PC-9 (cell line): Measurements from ENCODE around the gene GNL3L. TPM values are rescaled to one million over a fixed set of nuclear protein-coding genes. Genes with fewer than 3 reads are reported as not detected.
"Not testable (repeated sequence)": the region's sequence is repeated elsewhere in the genome, so short reads cannot be mapped to it uniquely, and the experiment has no call there.

Experiments used
- BruUV-seq: library from RNA; stranded (reverse); fragments of 400-500 nt; replicated peaks from 2 replicates; lab custom pipeline; 2021; lab: Mats Ljungman, UMichigan
- CTCF ChIA-PET: fragments of 300-600 bp; sonication (Branson Sonifier 250); formaldehyde crosslinking; loops from one replicate; lab custom pipeline; 2022; ENCODE audit warnings: antibody characterized with exemption; lab: Charles Lee
- POLR2A ChIA-PET: fragments of 300-600 bp; sonication (Branson Sonifier 250); formaldehyde crosslinking; loops from one replicate; lab custom pipeline; 2022; ENCODE audit warnings: antibody characterized with exemption; ENCODE audit not compliant: unreplicated experiment; lab: Charles Lee
- DNase-seq, 2 experiments: peaks; one replicate each; pipeline versions ENCODE4 v3.0.0 to v3.0.0-alpha.2; 2015 to 2022; ENCODE audit warnings: mixed read lengths in 1 of 2
- H2AFZ ChIP-seq: fragments of 200-600 bp; sonication (generic); 2 replicates; pipeline ENCODE4 v1.8.1; 2017; ENCODE audit warnings: antibody characterized with exemption
- H3F3A ChIP-seq: fragments of 200-600 bp; sonication (generic); 2 replicates; pipeline ENCODE4 v1.8.1; 2017; ENCODE audit warnings: antibody characterized with exemption, mild to moderate bottlenecking, low read depth; ENCODE audit not compliant: insufficient read depth
- H3K27ac ChIP-seq: fragments of 200-600 bp; sonication (generic); 2 replicates; pipeline ENCODE4 v1.6.1; 2016; ENCODE audit warnings: mixed run types
- H3K27me3 ChIP-seq: fragments of 200-600 bp; sonication (generic); 2 replicates; pipeline ENCODE4 v1.6.1; 2016; ENCODE audit warnings: low read depth, mixed run types; ENCODE audit not compliant: insufficient read depth
- H3K36me3 ChIP-seq: fragments of 200-600 bp; sonication (generic); 2 replicates; pipeline ENCODE4 v1.6.1; 2016; ENCODE audit warnings: low read depth, mixed run types
- H3K4me1 ChIP-seq: fragments of 200-600 bp; sonication (generic); replicated peaks from 2 replicates; pipeline ENCODE4 v1.6.1; 2016; ENCODE audit warnings: mixed run types; ENCODE audit not compliant: insufficient read depth
- H3K4me2 ChIP-seq: fragments of 200-600 bp; sonication (generic); 2 replicates; pipeline ENCODE4 v1.6.1; 2017; ENCODE audit warnings: mixed run types
- H3K4me3 ChIP-seq: fragments of 200-600 bp; sonication (generic); 2 replicates; pipeline ENCODE4 v1.6.1; 2016; ENCODE audit warnings: mixed run types
- H3K79me2 ChIP-seq: fragments of 200-600 bp; sonication (generic); 2 replicates; pipeline ENCODE4 v1.6.1; 2017; ENCODE audit warnings: low read depth, mixed run types
- H3K9me2 ChIP-seq: fragments of 200-600 bp; sonication (generic); 2 replicates; pipeline ENCODE4 v1.8.1; 2017; ENCODE audit warnings: mild to moderate bottlenecking; ENCODE audit not compliant: insufficient read depth
- H3K9me3 ChIP-seq: fragments of 200-600 bp; sonication (generic); 2 replicates; pipeline ENCODE4 v1.8.1; 2016; ENCODE audit warnings: low read depth; ENCODE audit not compliant: insufficient read depth
- H4K20me1 ChIP-seq: fragments of 200-600 bp; sonication (generic); 2 replicates; pipeline ENCODE4 v1.8.1; 2017; ENCODE audit not compliant: insufficient read depth
- CTCF ChIP-seq: fragments of 200-600 bp; sonication (generic); conservative IDR thresholded peaks from 2 replicates; pipeline ENCODE4 v1.6.1; 2017; ENCODE audit warnings: mixed run types, antibody characterized with exemption, mild to moderate bottlenecking, moderate library complexity
- EZH2 ChIP-seq: fragments of 200-600 bp; sonication (generic); IDR thresholded peaks from 2 replicates; pipeline ENCODE4 v1.8.0; 2017; ENCODE audit warnings: antibody characterized with exemption, low read depth
- intact Hi-C: fragments of 100-400 bp; cut with micrococcal nuclease; formaldehyde crosslinking; loops from one replicate; pipeline ENCODE4 v1.10.0; 2022; ENCODE audit not compliant: unreplicated experiment
- total RNA-seq: library from RNA; stranded (reverse); gene quantifications from 2 replicates; pipeline ENCODE4 v1.2.3, GENCODE V29; 2021

Gene GNL3L
- total RNA-seq, 1 experiment from 2014 or later: 77.4 TPM

- Histone ChIP-seq H3K4me2 (no peak overlapping the region), H3K27ac (no peak overlapping the region), H2AFZ (no peak overlapping the region), H3K79me2 (no peaks in the 10 kb centered on the region), H3F3A (no peaks in the 10 kb centered on the region), H3K36me3 (no peaks in the 10 kb centered on the region), H4K20me1 (no peaks in the 10 kb centered on the region), H3K9me2 (no peaks in the 10 kb centered on the region), H3K4me1 (no peaks in the 10 kb centered on the region), H3K9me3 (no peaks in the 10 kb centered on the region), H3K27me3 (no peaks in the 10 kb centered on the region), H3K4me3 (no peak overlapping the region)
- intact Hi-C loops: no loop called here
- CTCF ChIA-PET: no interaction called here
- no TSS peak for BruUV-seq
- POLR2A ChIA-PET: no interaction called here
- TF ChIP-seq CTCF (no peak), EZH2 (no peak)
- DNase-seq: no peak
Measured at GRCh38 chrX:54483946-54484345, 46.1 kb upstream of the GNL3L start.

- Histone ChIP-seq H3K4me2 (no peak overlapping the region), H3F3A (no peaks in the 10 kb centered on the region), H3K36me3 (no peaks in the 10 kb centered on the region), H2AFZ (no peak overlapping the region), H3K27ac (no peak overlapping the region), H3K4me3 (no peak overlapping the region), H3K27me3 (no peaks in the 10 kb centered on the region), H3K9me2 (no peaks in the 10 kb centered on the region), H3K9me3 (no peaks in the 10 kb centered on the region), H3K79me2 (no peaks in the 10 kb centered on the region), H3K4me1 (no peaks in the 10 kb centered on the region), H4K20me1 (no peaks in the 10 kb centered on the region)
- intact Hi-C loops: no loop called here
- ChIA-PET POLR2A (no interaction called here), CTCF (no interaction called here)
- DNase-seq: no peak
- no peak for TF ChIP-seq EZH2
- TF ChIP-seq CTCF: no peak
- no TSS peak for BruUV-seq
Measured at GRCh38 chrX:54484666-54485065, 45.4 kb upstream of the GNL3L start.

- intact Hi-C loops, H3K4me1 ChIP-seq, H3F3A ChIP-seq, H3K79me2 ChIP-seq, CTCF ChIA-PET, H3K36me3 ChIP-seq, H4K20me1 ChIP-seq, H3K9me3 ChIP-seq, H3K27ac ChIP-seq, H3K4me3 ChIP-seq, BruUV-seq, H3K4me2 ChIP-seq, DNase-seq, POLR2A ChIA-PET, H2AFZ ChIP-seq, H3K27me3 ChIP-seq, H3K9me2 ChIP-seq: not testable (repeated sequence)
Measured at GRCh38 chrX:54489819-54490218, 40.2 kb upstream of the GNL3L start.

GRCh38 chrX:54492340-54492739, 37.7 kb upstream of the GNL3L start:
- intact Hi-C loops: no loop called here
- peaks cover 4% of the 10 kb centered on the region; the same call in 1 of the 2 replicates for H3F3A ChIP-seq
- TF ChIP-seq CTCF: no peak
- TF ChIP-seq EZH2: no peak
- H3K36me3 ChIP-seq: no peaks in the 10 kb centered on the region
- H2AFZ ChIP-seq: no peak overlapping the region
- H3K27me3 ChIP-seq: no peaks in the 10 kb centered on the region
- no TSS peak for BruUV-seq
- H4K20me1 ChIP-seq: no peaks in the 10 kb centered on the region
- H3K9me3 ChIP-seq: no peaks in the 10 kb centered on the region
- ChIA-PET CTCF (no interaction called here), POLR2A (no interaction called here)
- peaks cover 4% of the 10 kb centered on the region; the same call in 1 of the 2 replicates for H3K4me1 ChIP-seq
- no peaks in the 10 kb centered on the region for H3K79me2 ChIP-seq
- H3K4me3 ChIP-seq: no peak overlapping the region
- no peak overlapping the region for H3K27ac ChIP-seq
- no peak for DNase-seq
- H3K9me2 ChIP-seq: no peaks in the 10 kb centered on the region
- no peak overlapping the region for H3K4me2 ChIP-seq
